GM12864 (cell line): ENCODE results near the gene HERC2.
"Not testable (repeated sequence)": the region's sequence is repeated elsewhere in the genome, so short reads cannot be mapped to it uniquely, and the experiment has no call there.

Source experiments
- DNase-seq: peaks from one replicate; pipeline ENCODE4 v3.0.0-alpha.2; 2011; ENCODE audit warnings: low read depth
- H3K4me3 ChIP-seq: 2 replicates; pipeline ENCODE4 v1.5.1; 2011; ENCODE audit warnings: mild to moderate bottlenecking, low read depth, low read length, control low read depth
- CTCF ChIP-seq: IDR thresholded peaks from 2 replicates; pipeline ENCODE4 v1.5.1; 2011; ENCODE audit warnings: low read depth, mild to moderate bottlenecking, moderate library complexity, low read length, control low read depth, inconsistent platforms; ENCODE audit errors: missing control alignments

Gene HERC2

GRCh38 chr15:28289694-28290463 lies 32.1 kb downstream of the HERC2 start:
- DNase-seq: no peak
- no peak overlapping the region for H3K4me3 ChIP-seq
- no peak for TF ChIP-seq CTCF

- H3K4me3 ChIP-seq, DNase-seq: not testable (repeated sequence)
Observed at GRCh38 chr15:28288830-28289693, 32.9 kb downstream of the HERC2 start.

DNA sequence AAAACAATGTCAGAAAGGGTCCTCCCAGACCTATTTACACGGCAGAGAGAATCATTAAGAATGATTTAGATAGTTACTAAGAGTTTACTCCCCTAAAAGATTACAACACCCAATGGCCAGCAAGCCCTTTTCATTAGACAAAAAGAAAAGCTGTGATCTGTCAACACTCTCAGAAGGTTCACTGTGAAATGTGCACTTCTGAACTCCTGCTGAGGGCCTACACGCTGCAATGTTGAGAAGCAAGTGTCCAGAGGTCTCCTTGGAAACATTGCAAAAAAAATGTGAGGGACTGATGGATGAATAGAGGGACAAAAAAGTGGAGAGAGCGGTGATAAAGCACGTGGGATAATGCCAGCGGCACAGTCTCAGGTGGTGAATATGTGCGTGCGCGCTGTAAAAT lies 35.3 kb downstream of the HERC2 start:
- H3K4me3 ChIP-seq, DNase-seq: not testable (repeated sequence)

DNA sequence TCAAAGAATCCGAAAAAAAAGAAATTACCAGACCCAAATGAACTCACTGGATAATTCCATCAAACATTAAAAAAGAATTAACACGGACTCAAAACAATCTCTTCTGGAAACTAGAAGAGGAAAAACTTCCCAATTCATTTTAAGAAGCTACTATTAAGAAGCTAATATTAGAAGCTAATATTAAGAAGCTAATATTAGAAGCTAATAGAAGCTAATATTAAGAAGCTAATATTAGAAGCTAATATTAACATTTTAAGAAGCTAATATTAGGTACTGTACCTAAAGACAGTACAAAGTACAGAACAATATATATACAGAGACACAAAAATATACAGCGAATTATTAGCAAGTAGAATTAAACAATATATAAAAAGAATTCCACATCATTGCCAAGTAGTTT lies 35.9 kb downstream of the HERC2 start:
- DNase-seq: no peak
- no peak for TF ChIP-seq CTCF
- no peak overlapping the region for H3K4me3 ChIP-seq

DNA sequence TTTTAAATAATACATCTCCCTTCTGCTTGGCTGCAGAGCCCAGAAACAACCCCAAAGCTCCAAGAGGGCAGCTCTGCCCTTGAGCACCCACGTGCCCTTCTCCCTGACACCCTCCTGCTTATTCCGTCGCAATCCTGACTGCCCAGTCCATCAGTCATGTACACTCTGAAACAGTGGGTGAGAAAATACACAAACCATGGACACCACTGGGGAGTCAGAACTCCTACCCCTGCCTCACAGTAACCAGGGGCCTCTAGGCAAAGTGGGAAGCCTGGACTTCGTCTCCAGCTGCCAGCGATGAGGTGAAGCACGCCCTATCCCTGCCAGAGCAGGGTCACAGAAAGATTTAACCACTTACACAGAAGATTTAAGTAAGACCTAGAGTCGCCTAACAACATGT lies 40.1 kb downstream of the HERC2 start:
- no peak for TF ChIP-seq CTCF
- no peak overlapping the region for H3K4me3 ChIP-seq
- DNase-seq: no peak

GRCh38 chr15:28274635-28275034 lies 47.3 kb downstream of the HERC2 start:
- DNase-seq: no peak
- no peak for TF ChIP-seq CTCF
- H3K4me3 ChIP-seq: no peak overlapping the region

DNA sequence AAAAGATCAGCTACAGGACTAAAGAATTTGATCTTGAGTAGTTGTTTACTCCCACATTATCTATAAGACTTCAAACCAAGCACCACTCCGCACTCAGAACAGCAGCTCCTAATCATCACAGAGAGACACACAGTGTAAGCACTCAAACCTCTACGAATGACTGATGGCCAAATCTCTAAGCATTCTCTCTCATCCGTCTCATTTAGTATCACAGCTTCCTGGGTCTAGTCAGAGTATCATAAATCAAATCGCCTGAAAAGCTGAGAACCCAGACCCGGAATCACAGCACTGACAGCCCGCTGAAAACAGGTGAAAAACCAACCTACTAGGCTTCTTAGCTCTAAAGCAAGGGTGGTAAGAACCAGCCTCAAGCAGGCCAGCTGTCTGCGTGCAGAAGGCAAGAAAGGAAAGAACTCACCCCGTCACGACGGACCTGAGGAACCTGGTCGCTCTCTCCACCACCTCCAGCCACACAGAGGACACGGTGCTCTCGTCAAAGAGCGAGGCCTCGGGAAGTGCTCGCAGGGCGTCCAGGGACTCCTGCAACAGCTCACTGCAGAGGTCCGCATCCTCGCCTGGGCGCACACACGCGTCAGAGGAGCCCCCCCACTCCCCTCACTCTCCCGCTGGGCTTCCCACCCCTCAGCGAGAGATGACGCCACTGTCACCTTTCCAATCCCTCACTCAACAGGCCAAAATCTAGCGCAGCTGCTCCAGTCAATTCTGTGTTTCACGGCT lies 47.9 kb downstream of the HERC2 start:
- no peak for DNase-seq
- no peak for TF ChIP-seq CTCF
- H3K4me3 ChIP-seq: no peak overlapping the region
